ENCODE data around the gene RUBCN.

- TF ChIP-seq CTCF (IDR thresholded peaks at IDR 0.05; ENCODE audit: borderline replicate concordance, extremely low read depth, low read length, poor library complexity, severe bottlenecking) (no peak), EZH2 (IDR thresholded peaks at IDR 0.05; ENCODE audit: borderline replicate concordance, low read depth, low read length, severe bottlenecking) (no peak)
These were observed 24.6 kb downstream of the RUBCN start for GRCh38 chr3:197711973-197712707.

Data from DND-41 (cell line).